Measurements from ENCODE around the gene LINC01488. TPM values are rescaled to one million over a fixed set of nuclear protein-coding genes. Genes with fewer than 3 reads are reported as not detected.

LINC01488 gene
- total RNA-seq, 1 experiment from 2014 or later, result not detected

GRCh38 chr11:69477086-69477485 lies 4.4 kb upstream of the LINC01488 start:
- no peak overlapping the region for H3K27ac ChIP-seq
- DNase-seq, result no peak

GRCh38 chr11:69479591-69480271 lies 1.7 kb upstream of the LINC01488 start:
- BruUV-seq (replicated peaks), result no TSS peak
- H3K27ac ChIP-seq, result no peak overlapping the region
- H3K36me3 ChIP-seq (ENCODE audit: low read depth), result no peaks in the 10 kb centered on the region
- H3K79me2 ChIP-seq (ENCODE audit: low read depth), result no peaks in the 10 kb centered on the region
- peak overlapping the region; percentile 23 for H3K4me2 ChIP-seq
- no peak overlapping the region for H2AFZ ChIP-seq
- ChIA-PET CTCF (interaction anchor here (0.5 to 1.9 kb wide), 2 partner anchors 14 to 163 kb away, joined by 4 read pairs; no protein-coding TSS in a partner anchor), POLR2A (ENCODE audit: unreplicated experiment) (interaction anchor here (0.5 kb wide), 1 partner anchor 75 kb away, joined by 17 read pairs; no protein-coding TSS in a partner anchor)
- DNase-seq, result peak in 1 of 2 experiments; percentile 75
- H3K4me3 ChIP-seq, result no peak overlapping the region
- H3F3A ChIP-seq (ENCODE audit: insufficient read depth, low read depth), result peaks cover 14% of the 10 kb centered on the region; the same call in 1 of the 2 replicates
- peaks cover 7% of the 10 kb centered on the region; the same call in 1 of the 2 replicates for H3K27me3 ChIP-seq (ENCODE audit: insufficient read depth, low read depth)
- no peaks in the 10 kb centered on the region for H3K9me3 ChIP-seq (ENCODE audit: insufficient read depth, low read depth)
- H4K20me1 ChIP-seq (ENCODE audit: insufficient read depth), result no peaks in the 10 kb centered on the region
- no peaks in the 10 kb centered on the region for H3K9me2 ChIP-seq (ENCODE audit: insufficient read depth)
- intact Hi-C loops (cut with micrococcal nuclease; ENCODE audit: unreplicated experiment), result no loop called here
- TF ChIP-seq CTCF (conservative IDR thresholded peaks at IDR 0.05), result no peak
- no peak for TF ChIP-seq EZH2 (IDR thresholded peaks at IDR 0.05; ENCODE audit: low read depth)
- H3K4me1 ChIP-seq (replicated peaks; ENCODE audit: insufficient read depth), result peaks cover 14% of the 10 kb centered on the region

More at GRCh38 chr11:69477086-69477485, 4.4 kb upstream of the LINC01488 start:
- Histone ChIP-seq H3K4me1 (replicated peaks; ENCODE audit: insufficient read depth) (peaks cover 14% of the 10 kb centered on the region), H4K20me1 (ENCODE audit: insufficient read depth) (no peaks in the 10 kb centered on the region), H3K79me2 (ENCODE audit: low read depth) (no peaks in the 10 kb centered on the region), H3K9me3 (ENCODE audit: insufficient read depth, low read depth) (no peaks in the 10 kb centered on the region), H3K9me2 (ENCODE audit: insufficient read depth) (no peaks in the 10 kb centered on the region), H3K4me3 (no peak overlapping the region), H3K36me3 (ENCODE audit: low read depth) (no peaks in the 10 kb centered on the region), H2AFZ (no peak overlapping the region), H3F3A (ENCODE audit: insufficient read depth, low read depth) (peaks cover 14% of the 10 kb centered on the region; the same call in 1 of the 2 replicates), H3K27me3 (ENCODE audit: insufficient read depth, low read depth) (peaks cover under 1% of the 10 kb centered on the region; the same call in 1 of the 2 replicates), H3K4me2 (no peak overlapping the region)
- intact Hi-C loops (cut with micrococcal nuclease; ENCODE audit: unreplicated experiment), result no loop called here
- POLR2A ChIA-PET (ENCODE audit: unreplicated experiment), result no interaction called here
- TF ChIP-seq CTCF (conservative IDR thresholded peaks at IDR 0.05), result no peak
- no peak for TF ChIP-seq EZH2 (IDR thresholded peaks at IDR 0.05; ENCODE audit: low read depth)
- CTCF ChIA-PET, result no interaction called here
- no TSS peak for BruUV-seq (replicated peaks)

- ChIA-PET CTCF (interaction anchor here (1.9 kb wide), 1 partner anchor 13 kb away, joined by 4 read pairs; no protein-coding TSS in a partner anchor), POLR2A (ENCODE audit: unreplicated experiment) (no interaction called here)
- TF ChIP-seq CTCF (conservative IDR thresholded peaks at IDR 0.05) (no peak), EZH2 (IDR thresholded peaks at IDR 0.05; ENCODE audit: low read depth) (no peak)
- no TSS peak for BruUV-seq (replicated peaks)
- peaks cover 14% of the 10 kb centered on the region for H3K4me1 ChIP-seq (replicated peaks; ENCODE audit: insufficient read depth)
- no peak overlapping the region for H3K27ac ChIP-seq
- H4K20me1 ChIP-seq (ENCODE audit: insufficient read depth), result no peaks in the 10 kb centered on the region
- no peaks in the 10 kb centered on the region for H3K36me3 ChIP-seq (ENCODE audit: low read depth)
- H3K9me3 ChIP-seq (ENCODE audit: insufficient read depth, low read depth), result no peaks in the 10 kb centered on the region
- H3K4me2 ChIP-seq, result peak overlapping the region; percentile 23
- peaks cover 14% of the 10 kb centered on the region; the same call in 1 of the 2 replicates for H3F3A ChIP-seq (ENCODE audit: insufficient read depth, low read depth)
- intact Hi-C loops (cut with micrococcal nuclease; ENCODE audit: unreplicated experiment), result no loop called here
- H3K9me2 ChIP-seq (ENCODE audit: insufficient read depth), result no peaks in the 10 kb centered on the region
- H3K27me3 ChIP-seq (ENCODE audit: insufficient read depth, low read depth), result peaks cover 7% of the 10 kb centered on the region; the same call in 1 of the 2 replicates
- H3K4me3 ChIP-seq, result no peak overlapping the region
- no peak overlapping the region for H2AFZ ChIP-seq
- H3K79me2 ChIP-seq (ENCODE audit: low read depth), result no peaks in the 10 kb centered on the region
- DNase-seq, result no peak
Observed at GRCh38 chr11:69480547-69481392, 693 bp upstream of the LINC01488 start.

Measured in PC-9 (cell line).